Trophoblast cell (in vitro differentiated cells and primary cell): ENCODE measurements around the gene BICD1.
A peak's percentile ranks its signal among the peaks of the same experiment; 100 is the strongest.

Source experiments
- DNase-seq, 2 donors: peaks; one replicate each; pipeline ENCODE4 v3.0.0-alpha.2; 2016
- H2AFZ ChIP-seq: 2 replicates; pipeline ENCODE4 v1.6.1; 2013; ENCODE audit warnings: low read length, moderate library complexity, mild to moderate bottlenecking; ENCODE audit not compliant: insufficient read depth, poor library complexity
- H2AK5ac ChIP-seq: 2 replicates; pipeline ENCODE4 v1.6.1; 2013; ENCODE audit warnings: mild to moderate bottlenecking, low read length
- H2BK120ac ChIP-seq: 2 replicates; pipeline ENCODE4 v1.6.1; 2013; ENCODE audit warnings: low read length, mild to moderate bottlenecking, moderate library complexity; ENCODE audit not compliant: insufficient read depth, poor library complexity
- H2BK12ac ChIP-seq: 2 replicates; pipeline ENCODE4 v1.6.1; 2013; ENCODE audit warnings: mild to moderate bottlenecking, low read length, moderate library complexity
- H2BK5ac ChIP-seq: 2 replicates; pipeline ENCODE4 v1.6.1; 2013; ENCODE audit warnings: low read length, low read depth, moderate library complexity, mild to moderate bottlenecking; ENCODE audit not compliant: poor library complexity
- H3K14ac ChIP-seq: 2 replicates; pipeline ENCODE4 v1.6.1; 2013; ENCODE audit warnings: mild to moderate bottlenecking, low read length
- H3K18ac ChIP-seq: 2 replicates; pipeline ENCODE4 v1.6.1; 2013; ENCODE audit warnings: mild to moderate bottlenecking, low read length
- H3K23ac ChIP-seq: 2 replicates; pipeline ENCODE4 v1.6.1; 2013; ENCODE audit warnings: low read length
- H3K27ac ChIP-seq: 2 replicates; pipeline ENCODE4 v1.5.1; 2013; ENCODE audit warnings: low read depth, mild to moderate bottlenecking, inconsistent platforms, low read length, moderate library complexity
- H3K27me3 ChIP-seq: 2 replicates; pipeline ENCODE4 v1.6.1; 2013; ENCODE audit warnings: inconsistent platforms, mild to moderate bottlenecking, low read length, moderate library complexity; ENCODE audit not compliant: insufficient read depth
- H3K36me3 ChIP-seq, 2 experiments: 1 replicate in 1 of 2; 2 replicates in 1 of 2; pipeline ENCODE4 v1.6.1; 2013; ENCODE audit warnings: low read length in 2 of 2, mild to moderate bottlenecking in 2 of 2, moderate library complexity in 1 of 2; ENCODE audit not compliant: insufficient read depth in 2 of 2, control insufficient read depth in 1 of 2
- H3K4ac ChIP-seq: 2 replicates; pipeline ENCODE4 v1.6.1; 2013; ENCODE audit warnings: low read depth, mild to moderate bottlenecking, low read length, moderate library complexity
- H3K4me1 ChIP-seq, 2 experiments: 1 replicate in 1 of 2; 2 replicates in 1 of 2; pipeline ENCODE4 v1.6.1; 2013; ENCODE audit warnings: low read length in 2 of 2, mild to moderate bottlenecking in 2 of 2, moderate library complexity in 1 of 2; ENCODE audit not compliant: insufficient read depth in 2 of 2, control insufficient read depth in 1 of 2
- H3K4me2 ChIP-seq: 2 replicates; pipeline ENCODE4 v1.6.1; 2013; ENCODE audit warnings: inconsistent platforms, mild to moderate bottlenecking, low read length, moderate library complexity
- H3K4me3 ChIP-seq: 2 replicates; pipeline ENCODE4 v1.5.1; 2013; ENCODE audit warnings: mild to moderate bottlenecking, low read depth, low read length, inconsistent platforms
- H3K79me1 ChIP-seq: one replicate; pipeline ENCODE4 v1.6.1; 2013; ENCODE audit warnings: low read length
- H3K79me2 ChIP-seq: 2 replicates; pipeline ENCODE4 v1.6.1; 2013; ENCODE audit warnings: low read length, mild to moderate bottlenecking; ENCODE audit not compliant: control insufficient read depth, insufficient read depth, poor library complexity
- H3K9ac ChIP-seq: 2 replicates; pipeline ENCODE4 v1.6.1; 2013; ENCODE audit warnings: mild to moderate bottlenecking, low read length
- H3K9me3 ChIP-seq: 2 replicates; pipeline ENCODE4 v1.6.1; 2013; ENCODE audit warnings: low read depth, mild to moderate bottlenecking, control low read depth, inconsistent platforms, low read length; ENCODE audit not compliant: insufficient read depth
- H4K12ac ChIP-seq: 2 replicates; pipeline ENCODE4 v1.6.1; 2013; ENCODE audit warnings: low read depth, mild to moderate bottlenecking, low read length, moderate library complexity
- H4K8ac ChIP-seq: 2 replicates; pipeline ENCODE4 v1.6.1; 2013; ENCODE audit warnings: low read depth, mild to moderate bottlenecking, low read length, moderate library complexity
- H4K91ac ChIP-seq: one replicate; pipeline ENCODE4 v1.6.1; 2013; ENCODE audit warnings: low read depth, mild to moderate bottlenecking, low read length, moderate library complexity
- WGBS: extraction: QIAGEN DNeasy Blood & Tissue Kit; methylation state at CpG from one replicate; pipeline ENCODE4 v1.1.7; 2013; ENCODE audit warnings: missing lambda C conversion rate; ENCODE audit not compliant: insufficient read length, insufficient coverage; ENCODE audit errors: extremely low coverage; 5-methylcytosine and 5-hydroxymethylcytosine counted together

BICD1 gene

DNA sequence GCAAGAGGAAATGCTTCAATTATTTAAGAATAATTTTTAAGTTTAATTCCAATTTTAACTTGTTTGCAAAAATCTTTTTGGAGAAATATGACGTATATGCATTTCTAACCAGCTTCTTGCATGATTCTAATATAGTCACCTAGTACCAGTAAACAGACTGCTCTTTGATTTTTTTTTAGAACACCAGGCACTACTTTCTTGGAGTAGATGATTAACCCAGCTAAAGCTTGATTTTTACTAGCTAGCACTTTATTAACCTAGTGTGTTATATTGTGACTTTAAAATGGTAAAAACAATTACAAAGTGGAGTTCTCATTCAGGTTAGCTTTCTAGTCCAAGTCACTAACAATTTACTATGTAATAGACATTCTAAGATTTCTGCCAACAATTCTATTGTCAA, 260.1 kb downstream of the BICD1 start:
- Histone ChIP-seq H3K9me3 (no peaks in the 10 kb centered on the region), H3K4me3 (no peak overlapping the region), H3K14ac (no peak overlapping the region), H2BK120ac (no peak overlapping the region), H3K18ac (no peak overlapping the region), H3K36me3 (no peaks in the 10 kb centered on the region), H2AFZ (no peak overlapping the region), H3K27me3 (no peaks in the 10 kb centered on the region), H4K91ac (no peak overlapping the region), H3K9ac (no peak overlapping the region), H3K4me1 (no peaks in the 10 kb centered on the region), H2BK5ac (no peak overlapping the region), H3K27ac (no peak overlapping the region), H3K4me2 (no peak overlapping the region), H3K79me2 (no peaks in the 10 kb centered on the region), H2AK5ac (no peak overlapping the region), H4K8ac (no peak overlapping the region), H2BK12ac (no peak overlapping the region), H3K23ac (no peak overlapping the region), H4K12ac (no peak overlapping the region), H3K4ac (no peak overlapping the region), H3K79me1 (no peaks in the 10 kb centered on the region)
- DNase-seq: no peak
- no CpG with 5 or more reads among the region's 1 CpG for WGBS

DNA sequence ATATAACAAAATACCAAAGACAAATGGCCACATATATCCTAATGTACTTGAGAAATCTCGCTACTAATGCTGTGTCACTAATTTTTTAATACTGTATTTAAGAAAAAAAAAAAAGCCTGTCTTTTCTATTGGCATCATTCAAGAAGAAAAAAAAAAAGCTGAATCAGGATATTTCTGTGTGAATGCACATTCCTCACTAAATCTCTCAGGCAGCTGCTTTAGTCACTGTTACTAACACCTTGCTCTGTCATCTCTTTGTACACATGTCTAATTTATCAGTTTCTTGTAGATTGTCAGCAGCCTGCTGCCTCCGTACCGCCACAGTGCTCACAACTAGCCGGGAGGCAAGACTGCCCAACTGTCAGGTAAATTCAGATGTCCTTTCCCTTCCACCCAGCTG, 260.7 kb downstream of the BICD1 start:
- no peak overlapping the region for H3K27ac ChIP-seq
- no peaks in the 10 kb centered on the region for H3K36me3 ChIP-seq
- no peaks in the 10 kb centered on the region for H3K27me3 ChIP-seq
- H3K18ac ChIP-seq: no peak overlapping the region
- no peaks in the 10 kb centered on the region for H3K9me3 ChIP-seq
- H3K4ac ChIP-seq: no peak overlapping the region
- H3K14ac ChIP-seq: no peak overlapping the region
- no peak overlapping the region for H2BK12ac ChIP-seq
- no peaks in the 10 kb centered on the region for H3K4me1 ChIP-seq
- no peak overlapping the region for H3K4me2 ChIP-seq
- no peak overlapping the region for H4K8ac ChIP-seq
- H2BK5ac ChIP-seq: no peak overlapping the region
- H3K23ac ChIP-seq: no peak overlapping the region
- H3K9ac ChIP-seq: no peak overlapping the region
- H2AFZ ChIP-seq: no peak overlapping the region
- DNase-seq: peak in 1 of 2 donors; percentile 25
- no CpG with 5 or more reads among the region's 4 CpGs for WGBS
- no peaks in the 10 kb centered on the region for H3K79me2 ChIP-seq
- H3K79me1 ChIP-seq: no peaks in the 10 kb centered on the region
- H2AK5ac ChIP-seq: no peak overlapping the region
- no peak overlapping the region for H4K91ac ChIP-seq
- H3K4me3 ChIP-seq: no peak overlapping the region
- H4K12ac ChIP-seq: no peak overlapping the region
- no peak overlapping the region for H2BK120ac ChIP-seq

GRCh38 chr12:32369202-32369601, 262.6 kb downstream of the BICD1 start:
- no peak for DNase-seq
- no peak overlapping the region for H3K4ac ChIP-seq
- H2BK5ac ChIP-seq: no peak overlapping the region
- H3K23ac ChIP-seq: no peak overlapping the region
- H3K4me3 ChIP-seq: no peak overlapping the region
- no peak overlapping the region for H2AK5ac ChIP-seq
- H2BK12ac ChIP-seq: no peak overlapping the region
- no peak overlapping the region for H3K27ac ChIP-seq
- no peak overlapping the region for H2AFZ ChIP-seq
- no peak overlapping the region for H4K8ac ChIP-seq
- H3K4me1 ChIP-seq: no peaks in the 10 kb centered on the region
- no CpG with 5 or more reads among the region's 4 CpGs for WGBS
- no peaks in the 10 kb centered on the region for H3K36me3 ChIP-seq
- H3K9me3 ChIP-seq: no peaks in the 10 kb centered on the region
- H2BK120ac ChIP-seq: no peak overlapping the region
- no peaks in the 10 kb centered on the region for H3K79me2 ChIP-seq
- no peak overlapping the region for H4K91ac ChIP-seq
- H3K18ac ChIP-seq: no peak overlapping the region
- H3K14ac ChIP-seq: no peak overlapping the region
- H3K27me3 ChIP-seq: no peaks in the 10 kb centered on the region
- H4K12ac ChIP-seq: no peak overlapping the region
- no peak overlapping the region for H3K4me2 ChIP-seq
- no peaks in the 10 kb centered on the region for H3K79me1 ChIP-seq
- H3K9ac ChIP-seq: no peak overlapping the region

DNA sequence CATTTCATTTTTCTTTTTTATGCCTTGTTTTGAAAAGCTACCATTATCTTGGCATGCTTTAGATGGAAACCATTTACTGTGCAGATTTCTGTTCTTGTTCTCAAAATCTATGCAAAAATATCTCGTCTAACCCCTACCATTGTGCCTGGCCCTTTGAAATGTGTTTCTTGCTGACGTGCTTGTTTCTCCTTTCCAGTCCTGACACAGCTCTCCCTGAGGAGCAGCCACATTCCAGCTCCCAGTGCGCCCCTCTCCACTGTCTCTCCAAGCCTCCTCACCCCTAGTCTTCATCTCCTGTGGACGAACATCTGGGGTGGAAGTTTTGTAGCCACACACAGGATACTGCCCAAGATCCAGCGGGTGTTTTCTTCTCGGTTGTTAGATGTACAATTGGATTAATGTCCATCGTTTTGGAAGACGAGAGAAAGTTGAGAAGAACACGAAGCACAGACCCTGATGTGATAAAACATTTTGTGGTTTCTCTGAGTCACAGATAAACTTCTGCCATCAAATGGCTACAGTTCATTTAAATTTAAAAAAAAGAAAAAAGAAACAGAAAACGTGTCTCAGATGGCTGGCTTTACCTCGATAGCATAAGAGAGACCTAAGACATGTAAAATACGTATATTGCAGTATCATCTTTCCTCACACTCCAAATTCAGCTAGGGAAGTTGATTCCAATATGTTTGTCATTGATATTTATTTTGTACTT, 270.9 kb downstream of the BICD1 start:
- H3K4ac ChIP-seq: no peak overlapping the region
- no peak overlapping the region for H3K4me2 ChIP-seq
- H3K79me2 ChIP-seq: no peaks in the 10 kb centered on the region
- no peaks in the 10 kb centered on the region for H3K79me1 ChIP-seq
- H2BK5ac ChIP-seq: no peak overlapping the region
- no peak for DNase-seq
- H3K4me1 ChIP-seq: no peaks in the 10 kb centered on the region
- H3K9me3 ChIP-seq: no peaks in the 10 kb centered on the region
- no peak overlapping the region for H3K9ac ChIP-seq
- WGBS: no CpG with 5 or more reads among the region's 12 CpGs
- H2AK5ac ChIP-seq: no peak overlapping the region
- no peak overlapping the region for H3K27ac ChIP-seq
- no peak overlapping the region for H3K18ac ChIP-seq
- no peak overlapping the region for H4K12ac ChIP-seq
- no peak overlapping the region for H3K14ac ChIP-seq
- H3K36me3 ChIP-seq: no peaks in the 10 kb centered on the region
- H4K8ac ChIP-seq: no peak overlapping the region
- no peak overlapping the region for H3K4me3 ChIP-seq
- H3K27me3 ChIP-seq: no peaks in the 10 kb centered on the region
- no peak overlapping the region for H4K91ac ChIP-seq
- H3K23ac ChIP-seq: no peak overlapping the region
- H2AFZ ChIP-seq: no peak overlapping the region
- H2BK12ac ChIP-seq: no peak overlapping the region
- H2BK120ac ChIP-seq: no peak overlapping the region
